Islet of Langerhans (tissue), 1 donor: ENCODE measurements around the gene APOM.

ENCODE experiments used
- FAIRE-seq: peaks from one replicate; lab custom pipeline; 2011; peaks lifted over from hg19 to GRCh38; lab: Jason Lieb, UNC

Gene APOM

DNA sequence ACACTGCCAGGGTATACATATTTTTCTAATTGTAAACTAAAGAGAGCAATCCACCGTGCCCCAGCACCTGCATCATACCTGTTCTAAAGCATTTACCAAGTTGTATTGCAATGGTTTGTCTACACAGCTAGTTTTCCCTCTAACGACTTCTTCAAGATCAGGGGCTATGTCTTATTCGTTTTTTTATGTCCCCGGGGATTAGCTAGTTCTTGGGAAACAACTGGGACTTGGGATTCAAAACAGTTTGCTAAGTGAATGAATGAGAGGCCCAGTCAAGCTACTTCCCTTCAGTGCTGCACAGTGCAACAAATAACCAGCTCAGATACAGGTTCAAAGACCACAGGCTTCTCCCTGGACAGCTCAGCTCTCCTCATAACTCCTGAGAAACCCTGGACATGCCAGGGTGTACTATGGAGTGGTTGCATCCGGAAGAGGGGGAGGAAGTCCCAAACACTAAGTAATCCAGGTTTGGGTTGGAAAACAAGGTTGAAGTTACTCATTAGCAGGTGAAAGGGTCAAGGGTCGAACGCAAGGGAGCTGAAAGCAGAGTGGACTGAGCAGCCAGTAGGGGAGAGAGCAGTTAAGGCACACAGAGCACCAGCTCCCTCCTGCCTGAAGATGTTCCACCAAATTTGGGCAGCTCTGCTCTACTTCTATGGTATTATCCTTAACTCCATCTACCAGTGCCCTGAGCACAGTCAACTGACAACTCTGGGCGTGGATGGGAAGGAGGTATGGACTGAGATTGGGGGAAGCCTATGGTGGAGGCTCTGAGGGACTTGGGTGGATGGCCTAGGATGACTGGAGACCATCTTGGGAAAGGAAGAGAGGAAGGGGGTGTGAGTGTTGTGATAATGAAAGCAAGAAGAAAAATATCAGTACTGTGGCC, at the start of gene APOM:
TSS of gene APOM (plus strand) at position 546 of the 889 bp plus-strand sequence. CDS start at position 619, 73 bp downstream.
- no peak for FAIRE-seq

DNA sequence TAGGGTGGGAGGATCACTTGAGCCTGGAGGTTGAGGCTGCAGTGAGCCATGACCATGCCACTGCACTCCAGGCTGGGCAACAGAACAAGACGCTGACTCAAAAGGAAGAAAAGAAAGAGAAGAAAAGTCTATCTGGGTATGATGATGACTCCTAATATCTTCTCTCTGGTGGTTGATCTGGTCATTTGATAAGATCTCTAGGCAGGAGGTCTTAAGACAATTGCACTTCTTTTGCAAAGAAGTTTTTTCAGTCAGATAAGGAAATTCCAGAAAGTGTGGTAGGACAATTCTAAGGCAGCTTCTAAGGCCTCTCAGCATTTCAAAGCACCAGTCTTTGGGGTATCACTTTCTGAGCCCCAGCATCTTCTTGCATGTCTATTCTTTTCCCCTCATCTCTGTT, 48.4 kb upstream of the APOM start:
- no peak for FAIRE-seq

DNA sequence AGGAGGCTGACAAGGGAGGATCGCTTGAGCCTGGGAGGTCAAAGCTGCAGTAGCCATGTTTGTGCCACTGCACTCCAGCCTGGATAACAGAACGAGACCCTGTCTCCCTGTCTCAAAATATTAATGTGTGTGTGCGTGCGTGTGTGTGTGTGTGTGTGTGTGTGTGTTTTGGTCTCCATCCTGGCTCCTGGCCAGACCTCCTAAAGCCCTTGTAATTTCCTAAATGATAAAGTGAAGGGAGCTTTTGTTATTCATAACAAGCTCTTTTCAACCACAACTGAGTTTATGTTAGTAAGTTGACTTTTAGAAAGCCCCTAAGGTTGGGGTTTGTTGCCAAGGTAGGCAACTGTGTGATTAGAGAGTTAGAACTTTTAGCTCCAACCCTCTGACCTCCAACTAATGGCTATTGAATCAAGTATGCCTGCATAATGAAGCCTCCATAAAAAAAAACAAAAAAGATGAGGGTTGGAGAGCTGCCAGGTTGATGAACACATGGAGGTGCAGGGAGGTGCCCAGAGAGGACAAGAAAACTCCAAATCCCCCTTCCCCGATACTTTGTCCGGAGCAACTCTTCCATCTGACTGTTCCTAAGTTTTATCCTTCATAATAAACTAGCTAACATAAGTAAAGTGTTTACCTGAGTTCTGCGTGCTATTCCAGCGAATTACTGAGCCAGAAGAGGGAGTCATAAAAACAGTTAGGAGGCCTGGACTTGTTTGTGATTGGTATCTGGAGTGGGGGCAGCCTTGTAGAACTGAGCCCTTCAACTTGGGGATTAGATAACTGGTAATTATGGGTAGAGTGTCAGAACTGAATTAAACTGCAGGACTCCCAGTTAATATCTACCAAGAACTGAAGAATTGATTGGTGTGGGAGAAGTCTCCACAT, 45.9 kb upstream of the APOM start:
- no peak for FAIRE-seq

DNA sequence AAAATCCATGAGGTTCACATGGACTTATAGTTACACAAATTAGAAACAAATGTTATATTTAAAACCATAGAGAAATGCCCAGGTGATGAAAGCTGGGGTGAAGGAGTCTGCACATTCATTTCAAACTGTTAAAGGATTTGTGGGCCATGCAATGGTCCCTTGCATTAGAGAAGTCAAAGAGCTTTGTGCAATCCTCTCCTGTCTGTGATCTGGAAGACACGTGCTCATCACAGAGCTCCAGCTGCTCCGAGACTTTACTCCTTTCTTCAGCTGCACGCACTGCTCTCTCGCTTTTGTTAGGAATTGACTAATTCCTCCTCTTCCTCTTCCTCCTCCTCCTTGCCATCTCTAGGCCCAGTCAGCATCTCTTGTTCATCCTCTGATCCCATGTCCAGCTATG, 44.7 kb upstream of the APOM start:
- FAIRE-seq: no peak

DNA sequence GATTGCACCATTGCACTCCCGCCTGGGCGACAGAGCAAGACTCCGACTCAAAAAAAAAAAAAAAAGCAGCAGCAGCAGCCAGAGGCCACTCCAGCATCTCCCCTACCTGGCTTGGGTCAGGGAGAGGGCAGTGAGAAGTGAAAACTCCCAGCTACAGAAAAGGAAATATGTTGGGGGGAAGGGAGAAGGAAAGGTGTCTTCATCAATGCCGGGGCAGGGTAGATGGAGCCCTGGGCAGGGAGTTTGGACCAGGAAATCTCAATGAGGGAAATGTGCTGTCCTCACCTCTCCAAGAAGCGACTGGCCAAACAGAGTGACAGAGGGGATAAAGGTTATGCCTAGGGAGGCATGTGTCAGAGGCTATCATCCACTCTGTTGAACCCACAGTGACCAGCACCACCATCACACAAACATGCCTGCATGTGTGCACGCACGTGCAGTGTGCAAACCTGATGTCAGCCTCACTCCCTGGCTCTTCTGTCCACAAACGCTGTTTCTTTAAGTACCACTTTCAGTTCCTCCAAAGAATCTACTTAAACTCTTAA, 41.5 kb upstream of the APOM start:
- no peak for FAIRE-seq

DNA sequence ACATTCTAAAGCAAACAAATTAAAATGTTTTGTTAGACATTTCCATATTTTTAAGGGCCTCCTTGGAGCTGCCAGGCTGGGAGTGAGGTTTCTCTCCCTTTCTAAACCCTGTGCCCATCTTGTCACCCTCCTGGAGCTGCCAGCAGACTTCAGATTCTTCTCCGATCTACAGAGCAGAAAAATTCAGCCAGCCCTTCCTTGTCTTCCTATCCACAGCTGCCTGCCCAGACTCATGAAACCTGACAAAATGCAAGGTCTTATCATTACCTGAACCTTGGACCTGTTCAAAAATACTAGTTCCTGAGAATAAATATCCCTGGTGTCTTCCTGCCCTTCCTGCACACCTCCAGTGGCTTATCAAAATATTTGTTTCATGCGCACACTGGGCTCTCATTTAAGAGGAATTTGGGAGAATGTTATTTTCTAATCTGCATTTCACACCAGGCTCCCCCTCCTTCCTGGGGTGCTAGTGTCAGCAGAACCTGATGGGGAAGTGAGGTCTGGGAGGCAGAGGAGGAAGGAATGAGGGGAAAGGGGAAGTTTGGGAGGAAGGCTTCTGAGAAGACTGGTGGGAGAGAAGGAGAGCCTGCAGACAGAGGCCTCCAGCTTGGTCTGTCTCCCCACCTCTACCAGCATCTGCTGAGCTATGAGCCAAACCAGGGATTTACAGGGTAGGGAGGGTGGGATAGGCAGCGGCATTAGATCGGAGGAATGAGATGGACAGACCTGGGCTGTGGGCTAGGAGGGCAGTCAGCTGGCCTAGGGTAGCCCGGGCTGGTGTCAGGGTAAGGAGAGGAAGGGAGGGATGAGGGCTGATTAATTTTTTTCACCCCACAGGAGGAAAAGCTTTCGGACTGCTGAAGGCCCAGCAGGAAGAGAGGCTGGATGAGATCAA, 40.8 kb upstream of the APOM start, which contains the start of gene AIF1:
TSS of gene AIF1 (plus strand) at position 551 of the 895 bp plus-strand sequence. CDS start at position 647, 96 bp downstream.
- FAIRE-seq: no peak

DNA sequence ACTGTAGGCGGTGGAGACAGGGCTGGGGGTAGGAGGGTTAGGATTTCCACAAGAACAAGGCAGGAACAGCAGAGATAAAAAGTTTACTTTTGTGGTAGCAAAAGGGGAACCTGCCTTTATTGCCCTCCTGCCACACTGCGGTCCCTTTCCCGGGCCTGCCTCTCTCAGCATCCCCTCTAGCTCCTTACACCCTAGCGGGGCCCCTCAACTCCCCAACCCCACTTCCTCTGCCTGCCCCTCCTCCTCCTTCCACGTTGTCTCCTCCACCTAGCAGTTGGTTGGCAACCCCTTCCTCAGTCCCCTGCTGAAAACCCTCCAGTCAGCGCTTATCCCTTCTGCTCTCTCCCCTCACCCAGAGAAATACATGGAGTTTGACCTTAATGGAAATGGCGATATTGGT, 39.9 kb upstream of the APOM start:
- no peak for FAIRE-seq

DNA sequence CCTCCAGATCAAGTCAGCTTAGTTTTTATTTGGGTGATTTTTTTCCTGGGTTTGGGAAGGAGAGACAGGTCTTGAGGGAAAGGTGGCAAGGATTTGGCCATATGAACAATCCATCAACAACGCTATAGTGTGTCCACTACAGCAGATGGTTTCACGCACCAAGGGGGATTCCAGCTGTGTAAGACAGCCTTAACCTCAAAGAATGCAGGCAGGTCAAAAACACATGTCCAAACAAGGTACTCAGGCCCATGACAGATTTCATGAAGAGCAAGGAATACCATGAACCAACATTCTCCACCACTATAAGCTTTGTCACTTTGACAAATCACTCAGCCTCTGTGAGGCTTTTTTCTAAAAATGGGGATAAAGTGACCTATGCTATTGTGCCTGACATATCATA, 38.7 kb upstream of the APOM start:
- FAIRE-seq: no peak

DNA sequence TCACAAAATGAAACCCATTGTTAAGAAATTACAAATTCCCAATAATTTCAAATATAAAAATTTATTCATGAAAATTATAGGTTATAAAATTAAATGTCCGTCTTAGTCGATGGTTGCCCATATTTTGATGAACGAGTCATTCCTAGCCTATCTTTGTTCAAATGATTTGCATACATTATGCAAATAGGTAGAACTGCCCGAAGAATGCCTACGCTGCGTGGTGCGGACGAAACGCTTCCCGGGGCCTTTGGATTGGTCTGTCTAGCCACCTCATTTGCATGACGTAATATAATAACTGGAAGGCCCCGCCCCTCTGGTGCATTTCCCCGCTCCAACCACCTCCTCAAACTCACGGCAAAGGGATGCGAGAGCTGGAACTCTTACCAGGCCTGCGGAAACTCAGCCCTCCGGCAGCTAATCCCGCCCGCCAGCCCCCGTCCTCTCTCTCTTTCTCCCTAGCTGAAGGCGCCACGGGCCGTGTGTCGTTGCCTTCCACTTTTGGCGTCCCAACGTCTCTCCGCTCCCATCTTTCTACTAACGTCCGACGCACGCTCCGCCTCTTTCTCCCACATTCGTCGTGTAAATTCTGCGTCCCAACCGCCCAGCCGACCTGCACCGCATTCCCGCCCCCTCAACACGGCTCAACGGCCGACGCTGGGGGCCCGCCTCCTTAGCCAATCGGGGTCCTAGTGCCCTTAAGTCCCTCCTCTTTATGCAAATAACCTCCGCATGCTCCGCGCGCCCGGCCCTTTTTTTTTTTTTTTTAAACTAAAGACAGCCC, 35.7 kb upstream of the APOM start:
- FAIRE-seq: peak; percentile 89

DNA sequence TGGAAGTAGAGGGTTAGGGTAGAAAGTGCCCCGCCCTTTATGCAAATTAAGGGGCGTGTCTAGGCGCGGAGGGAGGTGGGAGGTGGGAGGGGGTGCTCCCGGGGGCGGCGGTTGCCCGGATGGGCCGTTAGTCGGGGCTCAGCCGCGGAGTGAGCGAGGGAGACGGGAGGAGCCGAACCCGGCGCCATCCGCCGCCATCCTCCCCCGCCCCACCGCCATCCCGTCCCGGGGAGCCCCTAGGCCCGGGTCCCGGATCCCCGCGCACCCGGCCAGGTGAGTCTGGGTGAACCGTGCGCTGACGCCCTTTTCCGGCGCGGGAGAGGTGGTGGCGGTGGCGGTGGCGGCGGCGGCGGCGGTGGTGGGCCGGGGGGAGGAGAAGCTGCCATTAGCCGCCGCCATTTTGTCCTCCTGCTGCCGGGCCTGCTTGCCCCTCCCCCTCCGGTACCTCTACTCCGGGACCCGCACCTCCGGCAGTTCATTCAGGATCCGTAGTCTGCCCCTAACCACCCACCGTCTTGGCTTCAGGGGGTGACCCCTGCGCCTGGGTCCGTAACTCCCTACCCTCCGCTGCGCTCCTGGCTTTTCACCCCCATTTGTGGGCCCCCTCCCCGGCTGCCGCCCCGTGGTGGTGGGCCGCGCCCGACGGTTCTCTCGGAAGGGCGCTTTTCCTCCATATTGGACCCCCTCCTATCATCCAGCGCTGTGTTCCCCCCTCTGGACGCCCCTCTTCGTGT, 34.9 kb upstream of the APOM start, which contains the start of gene PRRC2A:
TSS of gene PRRC2A (plus strand) at position 130 of the 734 bp plus-strand sequence. CDS start 2,075 bp downstream, outside the sequence.
- no peak for FAIRE-seq

DNA sequence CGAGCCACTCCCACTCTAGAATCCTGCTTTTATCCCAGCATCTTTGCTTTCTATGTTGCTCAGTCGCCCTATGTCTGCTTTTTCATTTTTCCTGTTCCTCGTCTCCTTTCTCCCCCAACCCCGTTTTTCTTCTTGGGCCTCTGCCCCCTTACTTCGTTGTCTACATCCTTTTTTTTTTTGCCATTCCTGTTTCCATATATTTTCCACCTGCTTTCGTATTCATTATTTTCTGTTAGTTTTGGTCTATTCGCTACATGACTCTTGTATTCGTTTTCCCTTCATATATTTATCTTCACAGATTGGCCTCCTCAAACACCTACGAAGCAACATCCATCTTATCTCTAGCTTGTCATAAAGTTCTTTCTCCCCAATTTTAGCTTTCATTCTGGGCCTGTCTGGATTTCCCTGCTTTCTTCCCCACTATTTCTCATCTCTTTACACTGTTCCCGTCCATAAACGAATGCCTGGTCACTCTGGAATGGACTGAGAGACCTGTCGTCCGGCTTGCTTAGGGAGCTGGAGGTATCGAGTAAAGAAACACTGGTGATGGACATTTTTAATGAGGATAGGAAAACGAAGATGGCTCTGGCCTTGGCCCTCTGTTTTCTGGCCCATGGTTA, 34.3 kb upstream of the APOM start:
- no peak for FAIRE-seq

DNA sequence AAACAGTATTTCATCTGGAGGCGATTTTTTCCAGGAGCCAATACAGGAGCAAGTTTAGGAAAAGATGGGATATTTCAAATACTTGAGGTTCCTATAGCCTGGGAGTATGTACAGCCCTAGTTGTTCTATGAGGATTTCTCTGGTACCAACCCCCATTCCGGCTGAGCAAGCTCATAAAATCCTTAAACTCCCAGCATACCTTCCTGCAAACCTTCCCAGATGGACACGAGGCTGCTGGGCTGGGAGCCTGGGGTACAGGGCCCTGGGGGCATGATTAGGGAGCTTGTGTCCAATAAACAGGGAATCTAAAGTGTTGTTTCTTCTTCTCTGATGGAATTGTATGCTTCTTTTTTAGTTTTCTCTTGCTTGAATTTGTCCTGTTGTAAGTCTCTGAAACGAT, 33.7 kb upstream of the APOM start:
- FAIRE-seq: no peak

DNA sequence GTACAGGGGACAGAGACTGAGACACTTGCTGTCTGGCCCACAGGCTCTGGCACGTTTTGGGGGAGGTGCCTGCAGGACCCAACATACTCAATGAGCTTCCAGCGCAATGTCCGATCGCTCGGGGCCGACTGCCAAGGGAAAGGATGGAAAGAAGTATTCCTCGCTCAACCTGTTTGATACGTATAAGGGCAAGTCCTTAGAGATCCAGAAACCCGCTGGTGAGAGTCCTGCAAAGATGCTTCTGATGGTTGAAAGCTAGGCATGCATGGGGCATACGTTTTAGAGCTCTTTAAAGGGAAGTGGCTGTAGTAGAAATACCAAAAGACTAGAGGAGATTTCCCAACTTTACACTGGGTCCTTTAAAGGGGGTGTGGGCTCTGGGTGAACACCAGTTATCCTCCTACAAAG, 33.0 kb upstream of the APOM start:
- no peak for FAIRE-seq

DNA sequence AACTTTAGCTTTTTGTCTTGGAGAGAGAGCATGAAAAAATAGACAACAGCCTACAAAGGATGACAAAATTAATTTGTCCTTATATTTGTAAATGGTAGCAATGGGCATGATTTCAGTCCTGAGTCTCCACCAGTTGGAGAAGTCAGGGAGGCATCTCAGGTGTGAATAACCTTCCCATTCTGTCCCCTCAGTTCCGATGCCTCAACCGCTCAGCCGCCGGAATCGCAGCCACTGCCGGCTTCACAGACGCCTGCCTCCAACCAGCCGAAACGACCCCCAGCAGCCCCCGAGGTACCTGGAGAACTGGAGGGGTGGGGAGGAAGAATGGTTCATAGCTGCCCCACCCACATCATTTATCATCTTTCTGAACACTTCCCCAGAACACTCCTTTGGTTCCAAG, 31.6 kb upstream of the APOM start:
- no peak for FAIRE-seq

DNA sequence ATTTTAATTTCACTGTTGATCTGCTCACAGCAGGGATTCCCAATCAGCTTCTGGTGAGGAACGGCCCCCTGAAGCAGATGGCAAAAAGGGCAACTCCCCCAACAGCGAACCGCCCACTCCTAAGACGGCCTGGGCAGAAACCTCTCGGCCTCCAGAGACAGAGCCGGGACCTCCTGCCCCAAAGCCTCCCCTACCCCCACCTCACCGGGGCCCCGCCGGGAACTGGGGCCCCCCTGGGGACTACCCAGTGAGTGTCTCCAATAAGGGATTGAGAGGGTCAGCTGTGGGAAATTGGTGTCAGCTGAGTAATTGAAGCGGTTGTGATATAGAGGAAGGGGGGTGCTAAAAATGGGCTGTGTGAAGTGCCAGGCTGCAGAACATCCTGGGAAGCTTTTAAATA, 28.7 kb upstream of the APOM start:
- no peak for FAIRE-seq

DNA sequence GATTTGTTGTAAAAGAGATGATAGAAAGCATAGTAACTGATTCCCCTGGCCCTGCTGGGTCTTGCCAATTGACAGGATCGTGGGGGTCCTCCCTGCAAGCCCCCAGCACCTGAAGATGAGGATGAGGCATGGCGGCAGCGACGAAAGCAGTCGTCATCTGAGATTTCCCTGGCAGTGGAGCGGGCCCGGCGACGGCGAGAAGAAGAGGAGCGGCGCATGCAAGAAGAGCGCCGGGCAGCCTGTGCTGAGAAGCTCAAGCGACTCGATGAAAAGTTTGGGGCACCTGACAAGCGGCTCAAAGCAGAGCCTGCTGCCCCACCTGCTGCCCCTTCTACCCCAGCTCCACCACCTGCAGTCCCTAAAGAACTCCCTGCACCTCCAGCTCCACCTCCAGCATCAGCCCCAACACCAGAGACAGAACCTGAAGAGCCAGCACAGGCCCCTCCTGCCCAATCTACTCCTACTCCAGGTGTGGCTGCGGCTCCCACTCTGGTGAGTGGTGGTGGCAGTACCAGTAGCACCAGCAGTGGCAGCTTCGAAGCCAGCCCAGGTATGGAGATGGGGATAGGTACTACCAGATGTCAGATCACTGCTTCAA, 27.9 kb upstream of the APOM start:
- no peak for FAIRE-seq

DNA sequence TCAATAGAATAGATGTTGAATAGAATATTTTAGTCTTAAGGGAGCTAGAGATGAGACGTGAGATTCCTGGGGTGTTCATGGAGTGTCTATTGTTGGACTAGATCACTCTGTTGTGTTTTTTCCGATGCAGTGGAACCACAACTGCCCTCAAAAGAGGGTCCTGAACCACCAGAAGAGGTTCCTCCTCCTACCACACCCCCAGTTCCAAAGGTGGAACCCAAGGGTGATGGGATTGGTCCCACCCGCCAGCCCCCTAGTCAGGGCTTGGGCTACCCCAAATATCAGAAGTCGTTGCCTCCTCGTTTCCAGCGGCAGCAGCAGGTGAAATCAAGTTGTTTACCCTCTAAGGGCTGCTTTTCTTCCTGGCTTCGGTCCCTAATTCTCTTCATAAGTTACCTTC, 26.7 kb upstream of the APOM start:
- no peak for FAIRE-seq

DNA sequence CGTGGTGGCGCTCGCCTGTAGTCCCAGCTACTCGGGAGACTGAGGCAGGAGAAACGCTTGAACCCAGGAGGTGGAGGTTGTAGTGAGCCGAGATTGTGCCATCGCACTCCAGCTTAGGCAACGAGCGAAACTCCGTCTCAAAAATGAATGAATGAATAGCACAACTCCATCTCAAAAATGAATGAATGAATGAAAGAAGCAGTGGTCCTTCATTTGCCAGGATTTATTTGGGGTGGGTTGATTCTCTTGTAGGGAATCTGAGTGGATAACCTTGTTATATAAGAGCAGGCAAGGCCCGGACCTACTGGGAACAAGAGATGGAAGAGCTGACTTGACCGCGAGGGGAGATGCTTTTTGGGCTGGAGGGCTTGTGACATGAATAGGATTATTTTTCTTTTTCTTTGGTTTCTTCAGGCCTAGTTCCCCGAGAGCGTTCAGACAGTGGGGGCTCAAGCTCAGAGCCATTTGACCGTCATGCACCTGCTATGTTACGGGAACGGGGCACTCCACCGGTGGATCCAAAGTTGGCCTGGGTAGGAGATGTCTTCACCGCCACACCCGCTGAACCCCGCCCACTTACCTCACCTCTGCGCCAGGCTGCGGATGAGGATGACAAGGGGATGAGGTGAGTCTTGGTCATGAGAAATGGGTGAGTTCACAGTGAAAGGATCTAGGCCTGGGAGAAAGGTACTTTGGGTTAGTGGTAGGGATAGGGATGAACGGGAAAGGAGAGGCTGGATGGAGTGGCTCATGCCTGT, 25.3 kb upstream of the APOM start:
- no peak for FAIRE-seq
